Fibroblast of lung (primary cell): ENCODE data around the gene HSPA12B. TPM values are rescaled to one million over a fixed set of nuclear protein-coding genes. Genes with fewer than 3 reads are reported as not detected.
A peak's percentile ranks its signal among the peaks of the same experiment; 100 is the strongest.

Experiments used
- DNase-seq, 2 donors: peaks; one replicate each; pipeline versions ENCODE4 v3.0.0 to v3.0.0-alpha.2; 2010; ENCODE audit warnings: low read depth in 2 of 2
- H2AFZ ChIP-seq: 2 replicates; pipeline ENCODE4 v1.5.1; 2012; ENCODE audit warnings: low read length, control low read depth, inconsistent platforms
- H3K27ac ChIP-seq: 2 replicates; pipeline ENCODE4 v1.5.1; 2011; ENCODE audit warnings: low read length, control low read depth; ENCODE audit not compliant: insufficient read depth
- H3K27me3 ChIP-seq: 2 replicates; pipeline ENCODE4 v1.5.1; 2011; ENCODE audit warnings: mild to moderate bottlenecking, low read length; ENCODE audit not compliant: control insufficient read depth, insufficient read depth
- H3K36me3 ChIP-seq: 2 replicates; pipeline ENCODE4 v1.5.1; 2011; ENCODE audit warnings: low read length; ENCODE audit not compliant: control insufficient read depth, insufficient read depth
- H3K4me1 ChIP-seq: 2 replicates; pipeline ENCODE4 v1.5.1; 2011; ENCODE audit warnings: low read length; ENCODE audit not compliant: control insufficient read depth, insufficient read depth; ENCODE audit errors: extremely low read depth
- H3K4me2 ChIP-seq: 2 replicates; pipeline ENCODE4 v1.5.1; 2011; ENCODE audit warnings: low read length, control low read depth; ENCODE audit not compliant: insufficient read depth; ENCODE audit errors: extremely low read depth
- H3K4me3 ChIP-seq, 4 experiments: fragments of 200-600 bp in 1 of 4; sonication (generic) in 1 of 4; replicated peaks in 1 of 4; 2 replicates each; pipeline ENCODE4 v1.5.1; 2011 to 2016; ENCODE audit warnings: low read length in 4 of 4, low read depth in 3 of 4, mild to moderate bottlenecking in 3 of 4, control low read depth in 2 of 4, inconsistent platforms in 1 of 4, mixed read lengths in 1 of 4; ENCODE audit not compliant: insufficient read depth in 1 of 4; ENCODE audit errors: control extremely low read depth in 1 of 4
- H3K79me2 ChIP-seq: 2 replicates; pipeline ENCODE4 v1.5.1; 2012; ENCODE audit warnings: mild to moderate bottlenecking, low read length, inconsistent platforms; ENCODE audit not compliant: control insufficient read depth, insufficient read depth
- H3K9ac ChIP-seq: 2 replicates; pipeline ENCODE4 v1.5.1; 2011; ENCODE audit warnings: mild to moderate bottlenecking, low read length, control low read depth; ENCODE audit not compliant: insufficient read depth
- H3K9me3 ChIP-seq: 2 replicates; pipeline ENCODE4 v1.5.1; 2012; ENCODE audit warnings: low read depth, low read length; ENCODE audit not compliant: control insufficient read depth, insufficient read depth
- H4K20me1 ChIP-seq: 2 replicates; pipeline ENCODE4 v1.5.1; 2011; ENCODE audit warnings: low read length; ENCODE audit not compliant: control insufficient read depth, insufficient read depth; ENCODE audit errors: extremely low read depth
- EZH2 ChIP-seq: IDR thresholded peaks from 2 replicates; pipeline ENCODE4 v1.5.1; 2012; ENCODE audit warnings: low read length, control low read depth, mild to moderate bottlenecking; ENCODE audit errors: missing control alignments
- polyA plus RNA-seq, 2 donors: library from polyadenylated mRNA; depleted of rRNA in 1 of 2; stranded (reverse) in 1 of 2; unstranded in 1 of 2; fragments of >200 nt; gene quantifications; 2 replicates each; pipeline ENCODE4 v1.2.1, GENCODE V29; 2011 to 2012; ENCODE audit warnings: missing spikeins in 1 of 2
- total RNA-seq: library from RNA; depleted of rRNA; stranded (reverse); fragments of >200 nt; gene quantifications from 2 replicates; pipeline ENCODE4 v1.2.1, GENCODE V29; 2014
- TF ChIP-seq, protein P1 (sequence below), 2 donors: IDR thresholded peaks in 1 of 2; conservative IDR thresholded peaks in 1 of 2; 1 replicate in 1 of 2; 2 replicates in 1 of 2; pipeline ENCODE4 v1.5.1; 2011 to 2012; ENCODE audit warnings: low read length in 2 of 2, control low read depth in 1 of 2, inconsistent platforms in 1 of 2, low read depth in 1 of 2, mild to moderate bottlenecking in 1 of 2

Gene HSPA12B
- total and polyA plus RNA-seq, 2 donors (not counting 1 experiment from before 2014, with no cell fraction given), result 0.02 to 0.17 TPM

DNA sequence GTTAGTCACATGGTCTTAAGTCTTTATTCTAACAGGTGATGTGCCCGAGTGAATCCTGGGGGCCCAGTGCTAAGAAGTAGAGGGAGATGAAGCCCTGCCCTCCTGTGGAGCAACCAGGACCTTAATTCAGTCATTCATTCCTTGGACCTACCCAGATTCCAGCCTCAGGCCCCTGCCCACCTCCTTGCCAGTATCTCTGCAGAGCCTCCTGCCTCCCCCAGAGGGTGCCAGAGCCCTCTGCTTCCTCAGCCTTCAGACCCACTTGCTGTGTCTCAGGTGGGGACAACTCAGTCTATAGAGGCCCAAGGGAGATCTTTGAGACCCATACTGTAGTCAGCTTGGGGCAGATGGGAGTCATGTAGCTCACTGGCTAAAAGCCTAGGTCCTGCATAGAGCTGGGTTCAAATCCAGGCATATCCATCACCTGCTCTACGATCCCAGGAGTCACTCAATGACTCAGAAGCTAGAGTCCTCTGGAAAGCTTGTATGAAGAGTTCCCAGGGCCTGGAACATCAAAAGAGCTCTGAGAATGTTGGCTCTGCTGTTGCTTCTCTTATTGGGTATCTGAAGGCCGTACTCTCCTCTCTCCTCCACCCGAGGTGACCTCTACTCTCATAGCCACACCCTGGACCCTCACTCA, 16.2 kb upstream of the HSPA12B start:
- H3K4me3 ChIP-seq, result no peak overlapping the region
- H2AFZ ChIP-seq, result no peak overlapping the region
- peaks cover 4% of the 10 kb centered on the region for H3K27me3 ChIP-seq
- H3K9me3 ChIP-seq, result no peaks in the 10 kb centered on the region
- TF ChIP-seq EZH2, result no peak
- TF ChIP-seq, protein P1, sequence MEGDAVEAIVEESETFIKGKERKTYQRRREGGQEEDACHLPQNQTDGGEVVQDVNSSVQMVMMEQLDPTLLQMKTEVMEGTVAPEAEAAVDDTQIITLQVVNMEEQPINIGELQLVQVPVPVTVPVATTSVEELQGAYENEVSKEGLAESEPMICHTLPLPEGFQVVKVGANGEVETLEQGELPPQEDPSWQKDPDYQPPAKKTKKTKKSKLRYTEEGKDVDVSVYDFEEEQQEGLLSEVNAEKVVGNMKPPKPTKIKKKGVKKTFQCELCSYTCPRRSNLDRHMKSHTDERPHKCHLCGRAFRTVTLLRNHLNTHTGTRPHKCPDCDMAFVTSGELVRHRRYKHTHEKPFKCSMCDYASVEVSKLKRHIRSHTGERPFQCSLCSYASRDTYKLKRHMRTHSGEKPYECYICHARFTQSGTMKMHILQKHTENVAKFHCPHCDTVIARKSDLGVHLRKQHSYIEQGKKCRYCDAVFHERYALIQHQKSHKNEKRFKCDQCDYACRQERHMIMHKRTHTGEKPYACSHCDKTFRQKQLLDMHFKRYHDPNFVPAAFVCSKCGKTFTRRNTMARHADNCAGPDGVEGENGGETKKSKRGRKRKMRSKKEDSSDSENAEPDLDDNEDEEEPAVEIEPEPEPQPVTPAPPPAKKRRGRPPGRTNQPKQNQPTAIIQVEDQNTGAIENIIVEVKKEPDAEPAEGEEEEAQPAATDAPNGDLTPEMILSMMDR (conservative IDR thresholded peaks at IDR 0.05 in 1 of 2, IDR thresholded peaks at IDR 0.05 in 1 of 2; ENCODE audit: low read depth in 1 of 2, low read length in 2 of 2), result peak; percentile 74 to 88
- H3K4me1 ChIP-seq, result no peaks in the 10 kb centered on the region
- H3K79me2 ChIP-seq, result no peaks in the 10 kb centered on the region
- H3K4me2 ChIP-seq, result no peak overlapping the region
- H3K36me3 ChIP-seq, result no peaks in the 10 kb centered on the region
- H3K27ac ChIP-seq, result no peak overlapping the region
- H4K20me1 ChIP-seq, result no peaks in the 10 kb centered on the region
- DNase-seq, result peak; percentile 34 to 55
- no peak overlapping the region for H3K9ac ChIP-seq

DNA sequence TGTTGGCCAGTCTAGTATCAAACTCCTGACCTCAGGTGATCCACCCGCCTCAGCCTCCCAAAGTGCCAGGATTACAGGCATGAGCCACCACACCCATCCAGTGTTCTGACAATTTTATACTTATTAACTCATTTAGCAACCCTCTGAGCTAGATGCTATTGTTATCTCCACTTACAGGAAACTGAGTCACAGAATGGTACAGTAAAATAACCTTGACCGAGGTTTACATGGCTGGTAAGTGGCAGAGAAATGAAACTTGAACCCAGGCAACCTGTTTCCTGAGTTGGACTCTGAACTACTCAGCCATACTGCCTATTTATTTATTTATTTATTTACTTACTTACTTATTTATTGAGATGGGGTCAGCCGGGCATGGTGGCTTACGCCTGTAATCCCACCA, 13.4 kb upstream of the HSPA12B start:
- Histone ChIP-seq H4K20me1 (no peaks in the 10 kb centered on the region), H3K27ac (no peak overlapping the region), H3K36me3 (no peaks in the 10 kb centered on the region), H3K79me2 (no peaks in the 10 kb centered on the region), H3K4me3 (no peak overlapping the region), H3K9me3 (no peaks in the 10 kb centered on the region), H3K27me3 (peaks cover 4% of the 10 kb centered on the region), H3K9ac (no peak overlapping the region), H3K4me2 (no peak overlapping the region), H3K4me1 (no peaks in the 10 kb centered on the region), H2AFZ (no peak overlapping the region)
- TF ChIP-seq, protein P1 (conservative IDR thresholded peaks at IDR 0.05 in 1 of 2, IDR thresholded peaks at IDR 0.05 in 1 of 2; ENCODE audit: low read depth in 1 of 2, low read length in 2 of 2), result no peak
- no peak for TF ChIP-seq EZH2
- DNase-seq, result no peak

DNA sequence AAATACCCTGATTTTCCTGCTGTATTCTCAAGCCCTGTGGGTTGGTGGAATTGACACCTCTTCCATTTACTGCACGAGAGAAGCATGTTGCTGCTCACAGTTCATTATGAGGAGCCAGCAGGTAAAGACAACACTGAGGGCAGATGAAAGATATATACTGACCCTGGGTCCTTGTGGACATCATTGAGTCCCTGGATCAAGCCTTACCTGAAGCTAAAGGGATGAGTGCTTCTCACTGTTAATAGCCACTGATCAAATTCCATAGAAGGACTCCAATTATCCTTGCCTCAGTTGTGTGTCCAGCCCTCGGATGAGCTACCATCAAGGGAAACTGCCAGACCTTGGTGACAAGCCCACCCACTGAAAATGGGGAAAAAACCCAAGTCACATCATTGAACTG, 12.4 kb upstream of the HSPA12B start:
- H3K4me1 ChIP-seq, result no peaks in the 10 kb centered on the region
- no peaks in the 10 kb centered on the region for H3K79me2 ChIP-seq
- H3K27ac ChIP-seq, result no peak overlapping the region
- H3K4me3 ChIP-seq, result no peak overlapping the region
- DNase-seq, result no peak
- no peaks in the 10 kb centered on the region for H3K36me3 ChIP-seq
- no peaks in the 10 kb centered on the region for H4K20me1 ChIP-seq
- H3K9ac ChIP-seq, result no peak overlapping the region
- TF ChIP-seq, protein P1 (conservative IDR thresholded peaks at IDR 0.05 in 1 of 2, IDR thresholded peaks at IDR 0.05 in 1 of 2; ENCODE audit: low read depth in 1 of 2, low read length in 2 of 2), result no peak
- no peak for TF ChIP-seq EZH2
- no peaks in the 10 kb centered on the region for H3K9me3 ChIP-seq
- no peak overlapping the region for H3K4me2 ChIP-seq
- H3K27me3 ChIP-seq, result peaks cover 4% of the 10 kb centered on the region
- H2AFZ ChIP-seq, result no peak overlapping the region
